Vagina (tissue), 2 donors: ENCODE measurements around the gene GREM1. TPM values are rescaled to one million over a fixed set of nuclear protein-coding genes. Genes with fewer than 3 reads are reported as not detected.

ENCODE experiments used
- DNase-seq, 2 donors: peaks; one replicate each; pipeline ENCODE4 v3.0.0-alpha.2; 2017; ENCODE audit errors: extremely low spot score in 2 of 2
- H3K27ac ChIP-seq: fragments of 200-600 bp; sonication (generic); one replicate; pipeline ENCODE4 v1.5.1; 2019
- H3K27me3 ChIP-seq: fragments of 200-600 bp; sonication (generic); one replicate; pipeline ENCODE4 v1.5.1; 2019
- H3K36me3 ChIP-seq, 2 donors: fragments of 200-600 bp; sonication (generic); one replicate each; pipeline ENCODE4 v1.5.1; 2017 to 2019
- H3K4me1 ChIP-seq: fragments of 200-600 bp; sonication (generic); one replicate; pipeline ENCODE4 v1.5.1; 2019
- H3K4me3 ChIP-seq, 2 donors: fragments of 200-600 bp; sonication (generic); 1 replicate in 1 of 2; 2 replicates in 1 of 2; pipeline ENCODE4 v1.5.1; 2016 to 2019
- H3K9me3 ChIP-seq: fragments of 200-600 bp; sonication (generic); one replicate; pipeline ENCODE4 v1.5.1; 2019
- CTCF ChIP-seq, 3 experiments: fragments of 450-650 bp in 2 of 3; fragments of 200-600 bp in 1 of 3; sonication (generic) in 1 of 3; IDR thresholded peaks; one replicate each; pipeline ENCODE4 v1.5.1; 2017 to 2019; ENCODE audit warnings: antibody characterized with exemption in 3 of 3, mild to moderate bottlenecking in 2 of 3, moderate library complexity in 2 of 3
- POLR2A ChIP-seq, 2 donors: fragments of 450-650 bp; IDR thresholded peaks; one replicate each; pipeline ENCODE4 v1.6.1; 2017; ENCODE audit warnings: antibody characterized with exemption in 2 of 2, mild to moderate bottlenecking in 2 of 2, moderate library complexity in 2 of 2
- POLR2AphosphoS5 ChIP-seq, 2 donors: sonication (generic); formaldehyde crosslinking; IDR thresholded peaks; one replicate each; pipeline ENCODE4 v1.9.0; 2017; ENCODE audit warnings: antibody characterized with exemption in 2 of 2, mild to moderate bottlenecking in 2 of 2, low read depth in 1 of 2; ENCODE audit not compliant: insufficient read depth in 1 of 2
- intact Hi-C: fragments of 100-400 bp; cut with DNase I; formaldehyde crosslinking; loops from one replicate; pipeline ENCODE4 v1.15.1; 2023
- total RNA-seq: library from RNA; depleted of rRNA; stranded (reverse); fragments of >200 nt; gene quantifications from one replicate; pipeline ENCODE4 v1.2.3, GENCODE V29; 2016

GREM1 gene
- total RNA-seq, 1 donor from 2014 or later = 122 TPM

GRCh38 chr15:32723171-32723948 is 5.6 kb downstream of the GREM1 start:
- no peak overlapping the region for H3K4me3 ChIP-seq
- H3K27me3 ChIP-seq = no peaks in the 10 kb centered on the region
- intact Hi-C loops = loop anchor here (10.0 kb wide), 1 partner anchor 49 kb away; no protein-coding TSS in a partner anchor
- no peak overlapping the region for H3K27ac ChIP-seq
- H3K9me3 ChIP-seq = no peaks in the 10 kb centered on the region
- H3K4me1 ChIP-seq = peaks cover 8% of the 10 kb centered on the region
- no peaks in the 10 kb centered on the region for H3K36me3 ChIP-seq
- no peak for TF ChIP-seq POLR2AphosphoS5 (IDR thresholded peaks at IDR 0.05; ENCODE audit: insufficient read depth in 1 of 2, low read depth in 1 of 2)
- TF ChIP-seq POLR2A (IDR thresholded peaks at IDR 0.05) = no peak
- no peak for TF ChIP-seq CTCF (IDR thresholded peaks at IDR 0.05)
- no peak for DNase-seq

GRCh38 chr15:32729700-32730395 is 12.0 kb downstream of the GREM1 start:
- no peak for TF ChIP-seq POLR2AphosphoS5 (IDR thresholded peaks at IDR 0.05; ENCODE audit: insufficient read depth in 1 of 2, low read depth in 1 of 2)
- TF ChIP-seq CTCF (IDR thresholded peaks at IDR 0.05) = no peak
- TF ChIP-seq POLR2A (IDR thresholded peaks at IDR 0.05) = no peak
- peaks cover 0 to 5% of the 10 kb centered on the region in 2 donors for H3K36me3 ChIP-seq
- no peak overlapping the region for H3K4me3 ChIP-seq
- H3K4me1 ChIP-seq = peaks cover 7% of the 10 kb centered on the region
- H3K27me3 ChIP-seq = no peaks in the 10 kb centered on the region
- no peaks in the 10 kb centered on the region for H3K9me3 ChIP-seq
- H3K27ac ChIP-seq = no peak overlapping the region
- intact Hi-C loops = loop anchor here (10.0 kb wide), 1 partner anchor 55 kb away; no protein-coding TSS in a partner anchor
- DNase-seq = no peak

- Histone ChIP-seq H3K27me3 (no peaks in the 10 kb centered on the region), H3K4me3 (no peak overlapping the region), H3K36me3 (peaks cover 0 to 5% of the 10 kb centered on the region in 2 donors), H3K27ac (no peak overlapping the region), H3K4me1 (peaks cover 7% of the 10 kb centered on the region), H3K9me3 (no peaks in the 10 kb centered on the region)
- TF ChIP-seq CTCF (IDR thresholded peaks at IDR 0.05) (no peak), POLR2A (IDR thresholded peaks at IDR 0.05) (no peak), POLR2AphosphoS5 (IDR thresholded peaks at IDR 0.05; ENCODE audit: insufficient read depth in 1 of 2, low read depth in 1 of 2) (no peak)
- DNase-seq = no peak
- intact Hi-C loops = no loop called here
Measured at GRCh38 chr15:32730677-32731654, 13.2 kb downstream of the GREM1 start.

- no peak for TF ChIP-seq CTCF (IDR thresholded peaks at IDR 0.05)
- TF ChIP-seq POLR2A (IDR thresholded peaks at IDR 0.05) = no peak
- TF ChIP-seq POLR2AphosphoS5 (IDR thresholded peaks at IDR 0.05; ENCODE audit: insufficient read depth in 1 of 2, low read depth in 1 of 2) = no peak
- Histone ChIP-seq H3K4me3 (no peak overlapping the region), H3K36me3 (peaks cover 0 to 5% of the 10 kb centered on the region in 2 donors), H3K27ac (no peak overlapping the region), H3K4me1 (peaks cover 7% of the 10 kb centered on the region), H3K27me3 (no peaks in the 10 kb centered on the region), H3K9me3 (no peaks in the 10 kb centered on the region)
- intact Hi-C loops = no loop called here
- DNase-seq = no peak
Measured at GRCh38 chr15:32732574-32733157, 14.9 kb downstream of the GREM1 start.
